Measurements from ENCODE around the gene CLIC5.

- TF ChIP-seq CTCF (IDR thresholded peaks at IDR 0.05) (no peak), POLR2AphosphoS5 (IDR thresholded peaks at IDR 0.05) (no peak)
Measured at GRCh38 chr6:46010270-46010669, 5.4 kb downstream of the CLIC5 start.

Measured in gastroesophageal sphincter (tissue), 3 donors.